ENCODE measurements around the gene MKRN2. TPM values are rescaled to one million over a fixed set of nuclear protein-coding genes. Genes with fewer than 3 reads are reported as not detected.

MKRN2 gene
- total RNA-seq, 4 donors from 2014 or later: 23.4 to 26.6 (median 24.6) TPM

DNA sequence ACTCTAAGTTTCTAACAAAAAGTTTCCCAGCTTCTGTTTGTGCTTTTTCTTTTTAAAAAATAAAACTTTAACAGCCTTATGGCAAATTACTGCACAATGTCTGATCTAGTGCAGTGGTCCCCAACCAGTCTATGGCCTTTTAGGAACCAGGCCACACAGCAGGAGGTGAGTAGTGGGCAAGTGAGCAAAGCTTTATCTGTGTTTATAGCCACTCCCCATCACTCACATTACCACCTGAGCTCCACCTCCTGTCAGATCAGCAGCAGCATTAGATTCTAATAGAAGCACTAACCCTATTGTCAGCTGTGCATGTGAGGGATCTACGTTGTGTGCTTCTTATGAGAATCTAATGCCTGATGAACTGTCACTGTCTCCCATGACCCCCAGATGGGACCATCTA, 5.6 kb downstream of the MKRN2 start:
- TF ChIP-seq, protein P1, sequence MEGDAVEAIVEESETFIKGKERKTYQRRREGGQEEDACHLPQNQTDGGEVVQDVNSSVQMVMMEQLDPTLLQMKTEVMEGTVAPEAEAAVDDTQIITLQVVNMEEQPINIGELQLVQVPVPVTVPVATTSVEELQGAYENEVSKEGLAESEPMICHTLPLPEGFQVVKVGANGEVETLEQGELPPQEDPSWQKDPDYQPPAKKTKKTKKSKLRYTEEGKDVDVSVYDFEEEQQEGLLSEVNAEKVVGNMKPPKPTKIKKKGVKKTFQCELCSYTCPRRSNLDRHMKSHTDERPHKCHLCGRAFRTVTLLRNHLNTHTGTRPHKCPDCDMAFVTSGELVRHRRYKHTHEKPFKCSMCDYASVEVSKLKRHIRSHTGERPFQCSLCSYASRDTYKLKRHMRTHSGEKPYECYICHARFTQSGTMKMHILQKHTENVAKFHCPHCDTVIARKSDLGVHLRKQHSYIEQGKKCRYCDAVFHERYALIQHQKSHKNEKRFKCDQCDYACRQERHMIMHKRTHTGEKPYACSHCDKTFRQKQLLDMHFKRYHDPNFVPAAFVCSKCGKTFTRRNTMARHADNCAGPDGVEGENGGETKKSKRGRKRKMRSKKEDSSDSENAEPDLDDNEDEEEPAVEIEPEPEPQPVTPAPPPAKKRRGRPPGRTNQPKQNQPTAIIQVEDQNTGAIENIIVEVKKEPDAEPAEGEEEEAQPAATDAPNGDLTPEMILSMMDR (IDR thresholded peaks at IDR 0.05): no peak
- TF ChIP-seq POLR2AphosphoS5 (IDR thresholded peaks at IDR 0.05): no peak
- no peak for TF ChIP-seq EP300 (IDR thresholded peaks at IDR 0.05)
- TF ChIP-seq POLR2A (IDR thresholded peaks at IDR 0.05): no peak
- Histone ChIP-seq H3K27ac (no peak overlapping the region), H3K27me3 (no peaks in the 10 kb centered on the region), H3K36me3 (no peaks in the 10 kb centered on the region), H3K4me3 (no peak overlapping the region), H3K9me3 (no peaks in the 10 kb centered on the region), H3K4me1 (peaks cover 43% of the 10 kb centered on the region)
- DNase-seq (ENCODE audit: low spot score in 2 of 2): no peak
- 63% methylated on average over 1 of the region's 1 CpG for WGBS

DNA sequence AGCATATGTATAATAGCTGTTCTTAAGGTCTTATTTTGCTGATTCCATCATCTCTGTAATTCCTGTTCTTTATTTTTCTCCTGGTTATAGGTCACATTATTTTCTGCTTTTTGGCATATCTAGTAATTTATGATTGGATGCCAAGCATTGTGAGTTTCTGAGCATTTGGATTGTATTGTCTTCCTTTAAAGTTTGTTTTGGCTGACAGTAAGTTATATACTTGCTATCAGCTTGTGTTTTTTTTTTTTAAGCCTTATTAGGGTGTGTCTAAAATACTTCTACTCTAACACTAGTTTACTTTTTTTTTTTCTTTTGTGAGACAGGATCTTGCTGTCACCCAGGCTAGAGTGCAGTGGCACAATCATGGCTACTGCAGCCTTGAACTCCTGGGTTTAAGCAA, 10.1 kb downstream of the MKRN2 start:
- H3K9me3 ChIP-seq: no peaks in the 10 kb centered on the region
- H3K27me3 ChIP-seq: no peaks in the 10 kb centered on the region
- peaks cover 1% of the 10 kb centered on the region for H3K4me1 ChIP-seq
- DNase-seq (ENCODE audit: low spot score in 2 of 2): no peak
- no peak overlapping the region for H3K4me3 ChIP-seq
- TF ChIP-seq POLR2A (IDR thresholded peaks at IDR 0.05) (no peak), POLR2AphosphoS5 (IDR thresholded peaks at IDR 0.05) (no peak)
- H3K36me3 ChIP-seq: peaks cover 28% of the 10 kb centered on the region
- no peak overlapping the region for H3K27ac ChIP-seq

DNA sequence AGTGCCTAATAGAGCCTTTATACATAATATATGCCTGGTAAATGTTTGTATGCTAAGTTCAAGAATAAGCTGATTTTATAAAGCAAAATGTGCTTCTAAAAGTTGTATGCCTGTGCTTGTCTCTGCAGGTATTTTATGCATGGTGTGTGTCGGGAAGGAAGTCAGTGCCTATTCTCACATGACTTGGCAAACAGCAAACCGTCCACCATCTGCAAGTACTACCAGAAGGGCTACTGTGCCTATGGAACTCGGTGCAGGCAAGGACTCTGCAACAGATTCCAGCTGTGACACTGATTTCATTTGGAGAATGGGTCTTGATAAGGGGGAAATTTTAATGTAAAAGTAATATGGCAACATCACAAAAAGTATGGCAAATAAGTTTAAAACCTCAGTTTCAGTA, 11.9 kb downstream of the MKRN2 start:
- Histone ChIP-seq H3K4me1 (no peaks in the 10 kb centered on the region), H3K27me3 (no peaks in the 10 kb centered on the region), H3K27ac (no peak overlapping the region), H3K36me3 (peaks cover 46% of the 10 kb centered on the region), H3K4me3 (no peak overlapping the region), H3K9me3 (no peaks in the 10 kb centered on the region)
- 68% methylated on average over 3 of the region's 3 CpGs for WGBS
- no peak for DNase-seq (ENCODE audit: low spot score in 2 of 2)
- TF ChIP-seq POLR2A (IDR thresholded peaks at IDR 0.05) (no peak), EP300 (IDR thresholded peaks at IDR 0.05) (no peak), POLR2AphosphoS5 (IDR thresholded peaks at IDR 0.05) (no peak)
- TF ChIP-seq, protein P1 (IDR thresholded peaks at IDR 0.05): no peak

DNA sequence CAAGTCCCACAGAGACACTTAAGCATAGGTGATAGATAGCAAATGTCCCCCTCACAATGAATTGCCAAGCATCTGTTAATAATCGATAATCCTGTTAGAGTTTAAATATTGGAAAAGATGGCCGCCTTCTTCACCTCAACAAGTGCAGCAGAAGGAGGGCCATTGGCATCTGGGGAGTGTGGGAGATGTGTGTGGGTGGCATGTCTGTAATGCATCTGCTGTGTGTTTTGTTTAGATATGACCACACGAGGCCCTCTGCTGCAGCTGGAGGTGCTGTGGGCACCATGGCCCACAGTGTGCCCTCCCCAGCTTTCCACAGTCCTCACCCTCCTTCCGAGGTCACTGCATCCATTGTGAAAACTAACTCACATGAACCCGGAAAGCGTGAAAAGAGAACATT, 12.9 kb downstream of the MKRN2 start:
- H3K27me3 ChIP-seq: no peaks in the 10 kb centered on the region
- H3K4me3 ChIP-seq: no peak overlapping the region
- 83% methylated on average over 6 of the region's 6 CpGs for WGBS
- peaks cover 57% of the 10 kb centered on the region for H3K36me3 ChIP-seq
- no peak overlapping the region for H3K27ac ChIP-seq
- no peak for DNase-seq (ENCODE audit: low spot score in 2 of 2)
- TF ChIP-seq POLR2A (IDR thresholded peaks at IDR 0.05) (no peak), EP300 (IDR thresholded peaks at IDR 0.05) (no peak), POLR2AphosphoS5 (IDR thresholded peaks at IDR 0.05) (no peak)
- TF ChIP-seq, protein P1 (IDR thresholded peaks at IDR 0.05): no peak
- no peaks in the 10 kb centered on the region for H3K4me1 ChIP-seq
- H3K9me3 ChIP-seq: no peaks in the 10 kb centered on the region

DNA sequence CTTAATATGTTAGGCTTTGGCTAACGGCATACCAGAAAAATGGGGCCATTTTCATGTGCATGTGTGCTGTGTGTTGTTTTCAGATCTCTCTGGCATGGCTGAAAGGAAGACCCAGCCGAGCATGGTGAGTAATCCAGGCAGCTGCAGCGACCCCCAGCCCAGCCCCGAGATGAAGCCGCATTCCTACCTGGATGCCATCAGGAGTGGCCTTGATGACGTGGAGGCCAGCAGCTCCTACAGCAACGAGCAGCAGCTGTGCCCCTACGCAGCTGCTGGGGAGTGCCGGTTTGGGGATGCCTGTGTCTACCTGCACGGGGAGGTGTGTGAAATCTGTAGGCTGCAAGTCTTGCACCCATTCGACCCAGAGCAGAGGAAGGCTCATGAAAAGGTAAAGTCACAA, 15.1 kb downstream of the MKRN2 start:
- TF ChIP-seq POLR2A (IDR thresholded peaks at IDR 0.05) (no peak), EP300 (IDR thresholded peaks at IDR 0.05) (no peak), POLR2AphosphoS5 (IDR thresholded peaks at IDR 0.05) (no peak)
- TF ChIP-seq, protein P1 (IDR thresholded peaks at IDR 0.05): no peak
- H3K9me3 ChIP-seq: no peaks in the 10 kb centered on the region
- no peak overlapping the region for H3K4me3 ChIP-seq
- no peaks in the 10 kb centered on the region for H3K27me3 ChIP-seq
- H3K27ac ChIP-seq: no peak overlapping the region
- no peaks in the 10 kb centered on the region for H3K4me1 ChIP-seq
- DNase-seq (ENCODE audit: low spot score in 2 of 2): no peak
- peaks cover 78% of the 10 kb centered on the region for H3K36me3 ChIP-seq
- WGBS: 91% methylated on average over 9 of the region's 11 CpGs

DNA sequence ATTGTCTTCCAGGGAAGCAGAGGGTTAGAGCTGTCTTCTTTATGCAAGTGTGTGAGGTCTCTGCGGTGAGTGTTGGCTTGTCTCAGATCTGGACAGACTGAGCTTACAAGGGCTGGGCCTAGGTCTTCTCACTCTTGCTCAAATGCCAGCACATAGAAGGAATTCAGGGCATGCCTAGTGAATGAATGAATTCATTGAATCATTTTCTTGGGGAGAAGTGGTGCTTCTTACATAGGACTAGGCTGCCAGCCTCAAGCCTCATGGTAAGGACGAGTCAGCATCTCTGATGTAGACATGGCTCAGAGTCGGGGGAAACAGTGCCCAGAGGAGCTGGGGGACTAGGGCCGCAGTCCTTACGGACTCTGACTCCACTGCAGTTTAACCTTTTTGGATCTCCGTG, 17.2 kb downstream of the MKRN2 start:
- DNase-seq (ENCODE audit: low spot score in 2 of 2): no peak
- Histone ChIP-seq H3K36me3 (peaks cover 97% of the 10 kb centered on the region), H3K9me3 (no peaks in the 10 kb centered on the region), H3K4me1 (no peaks in the 10 kb centered on the region), H3K27ac (no peak overlapping the region), H3K4me3 (no peak overlapping the region), H3K27me3 (no peaks in the 10 kb centered on the region)
- whole genome bisulfite sequencing: 98% methylated on average over 6 of the region's 6 CpGs
- TF ChIP-seq POLR2A (IDR thresholded peaks at IDR 0.05): no peak
- no peak for TF ChIP-seq EP300 (IDR thresholded peaks at IDR 0.05)
- no peak for TF ChIP-seq POLR2AphosphoS5 (IDR thresholded peaks at IDR 0.05)
- TF ChIP-seq, protein P1 (IDR thresholded peaks at IDR 0.05): no peak
